Measurements from ENCODE around the gene BATF3. TPM values are rescaled to one million over a fixed set of nuclear protein-coding genes. Genes with fewer than 3 reads are reported as not detected.

BATF3 gene
- total RNA-seq, 1 experiment from 2014 or later = 2.1 TPM

DNA sequence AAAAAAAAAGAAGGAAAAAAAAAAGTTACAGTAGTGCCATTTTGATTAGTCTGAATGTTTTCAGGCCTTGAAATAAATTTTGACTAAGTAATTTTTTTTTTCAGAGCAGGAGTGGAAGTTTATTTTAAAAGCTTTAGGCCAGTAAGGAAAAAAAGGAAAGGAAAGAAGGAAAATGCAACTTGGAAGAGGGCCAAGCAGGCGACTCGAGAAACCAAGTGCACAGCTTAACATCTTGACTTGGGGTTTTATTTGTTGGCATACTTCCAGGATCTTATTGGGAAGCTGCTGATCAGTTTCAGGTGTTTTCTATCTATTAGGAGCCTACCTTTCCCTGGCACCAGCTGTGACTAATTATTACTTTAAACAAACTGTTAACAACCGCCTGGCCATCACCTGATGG is 49.4 kb downstream of the BATF3 start:
- H4K8ac ChIP-seq (replicated peaks; ENCODE audit: insufficient read length, low read depth, low read length) = no peak overlapping the region
- no CpG with 5 or more reads among the region's 3 CpGs for whole genome bisulfite sequencing (ENCODE audit: extremely low coverage, insufficient read length, low lambda C conversion rate)

More for the DNA sequence above, 49.4 kb downstream of the BATF3 start:
- Mint-ChIP-seq H3K27me3 (ENCODE audit: low read depth) (peaks cover 4% of the 10 kb centered on the region), H3K36me3 (ENCODE audit: insufficient read depth in 1 of 3, low read depth in 3 of 3) (no peaks in the 10 kb centered on the region), H3K9me3 (no peaks in the 10 kb centered on the region), H3K27ac (no peak overlapping the region), H3K4me1 (no peaks in the 10 kb centered on the region), H3K4me3 (no peak overlapping the region)
- Histone ChIP-seq H3K9me3 (ENCODE audit: control insufficient read depth, low read depth, low read length) (no peaks in the 10 kb centered on the region), H2AFZ (ENCODE audit: low read length) (no peak overlapping the region), H3K79me2 (ENCODE audit: insufficient read depth, low read length) (no peaks in the 10 kb centered on the region), H3K9ac (ENCODE audit: extremely low read depth, insufficient read length, low read length) (no peak overlapping the region), H2BK15ac (ENCODE audit: low read depth, low read length) (no peak overlapping the region), H3K4ac (ENCODE audit: low read depth, low read length) (no peak overlapping the region), H3K27ac (ENCODE audit: insufficient read length, low read depth, low read length) (no peak overlapping the region), H2BK12ac (ENCODE audit: insufficient read length, low read depth, low read length) (no peak overlapping the region), H2BK120ac (ENCODE audit: low read depth, low read length, poor library complexity, severe bottlenecking) (no peak overlapping the region), H4K20me1 (ENCODE audit: control insufficient read depth, insufficient read depth, insufficient read length) (no peaks in the 10 kb centered on the region), H3K14ac (ENCODE audit: insufficient read depth, low read length) (no peak overlapping the region), H3K56ac (ENCODE audit: insufficient read length, low read depth, low read length) (no peak overlapping the region), H3K27me3 (ENCODE audit: insufficient read depth, low read length) (no peaks in the 10 kb centered on the region), H4K5ac (ENCODE audit: insufficient read length, low read depth, low read length) (no peak overlapping the region), H3K23ac (ENCODE audit: insufficient read length, low read depth, low read length) (no peak overlapping the region), H3K18ac (ENCODE audit: insufficient read length, low read depth, low read length) (no peak overlapping the region), H2BK20ac (ENCODE audit: low read depth, low read length, poor library complexity, severe bottlenecking) (no peak overlapping the region), H2AK5ac (ENCODE audit: insufficient read length, low read length) (no peak overlapping the region), H4K91ac (ENCODE audit: insufficient read length, low read depth, low read length) (no peak overlapping the region), H3K23me2 (ENCODE audit: insufficient read length, low read depth, low read length, poor library complexity, severe bottlenecking) (no peaks in the 10 kb centered on the region), H3K4me2 (ENCODE audit: insufficient read depth, insufficient read length, low read length) (no peak overlapping the region), H3K79me1 (ENCODE audit: insufficient read depth, low read depth, low read length, poor library complexity, severe bottlenecking) (no peaks in the 10 kb centered on the region), H3T11ph (ENCODE audit: low read length) (no peak overlapping the region), H3K4me1 (ENCODE audit: insufficient read depth, low read length) (no peaks in the 10 kb centered on the region), H2BK5ac (ENCODE audit: insufficient read length, low read length) (no peak overlapping the region)
- no peak for DNase-seq
- TF ChIP-seq, protein P1, sequence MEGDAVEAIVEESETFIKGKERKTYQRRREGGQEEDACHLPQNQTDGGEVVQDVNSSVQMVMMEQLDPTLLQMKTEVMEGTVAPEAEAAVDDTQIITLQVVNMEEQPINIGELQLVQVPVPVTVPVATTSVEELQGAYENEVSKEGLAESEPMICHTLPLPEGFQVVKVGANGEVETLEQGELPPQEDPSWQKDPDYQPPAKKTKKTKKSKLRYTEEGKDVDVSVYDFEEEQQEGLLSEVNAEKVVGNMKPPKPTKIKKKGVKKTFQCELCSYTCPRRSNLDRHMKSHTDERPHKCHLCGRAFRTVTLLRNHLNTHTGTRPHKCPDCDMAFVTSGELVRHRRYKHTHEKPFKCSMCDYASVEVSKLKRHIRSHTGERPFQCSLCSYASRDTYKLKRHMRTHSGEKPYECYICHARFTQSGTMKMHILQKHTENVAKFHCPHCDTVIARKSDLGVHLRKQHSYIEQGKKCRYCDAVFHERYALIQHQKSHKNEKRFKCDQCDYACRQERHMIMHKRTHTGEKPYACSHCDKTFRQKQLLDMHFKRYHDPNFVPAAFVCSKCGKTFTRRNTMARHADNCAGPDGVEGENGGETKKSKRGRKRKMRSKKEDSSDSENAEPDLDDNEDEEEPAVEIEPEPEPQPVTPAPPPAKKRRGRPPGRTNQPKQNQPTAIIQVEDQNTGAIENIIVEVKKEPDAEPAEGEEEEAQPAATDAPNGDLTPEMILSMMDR (conservative IDR thresholded peaks at IDR 0.05) = no peak
